ENCODE measurements around the gene HERC5. TPM values are rescaled to one million over a fixed set of nuclear protein-coding genes. Genes with fewer than 3 reads are reported as not detected.

Gene HERC5
- total and polyA plus RNA-seq, 4 donors: 3.9 to 7.8 (median 5.4) TPM

GRCh38 chr4:88522702-88523324 is 65.9 kb downstream of the HERC5 start:
- Histone ChIP-seq H3K9me3 (ENCODE audit: control insufficient read depth in 4 of 4, insufficient read depth in 3 of 4, low read length in 3 of 4) (no peaks in the 10 kb centered on the region), H3K4me1 (ENCODE audit: control insufficient read depth in 5 of 5, insufficient read depth in 5 of 5, low read length in 5 of 5) (peaks cover 0 to 20% (median 0%) of the 10 kb centered on the region in 5 donors), H3K27ac (ENCODE audit: low read depth in 1 of 2, low read length in 1 of 2) (peak overlapping the region; percentile 91 to 92), H3K9ac (ENCODE audit: insufficient read depth in 1 of 2, low read length in 2 of 2) (peak overlapping the region; percentile 74 to 91), H3K27me3 (ENCODE audit: control insufficient read depth in 3 of 3, insufficient read depth in 3 of 3, low read length in 2 of 3) (no peaks in the 10 kb centered on the region), H3K36me3 (ENCODE audit: control insufficient read depth in 4 of 4, insufficient read depth in 4 of 4, low read length in 4 of 4) (peaks cover 4 to 13% (median 6%) of the 10 kb centered on the region in 4 donors), H3K4me3 (peak overlapping the region; percentile 96)
- DNase-seq (peak; percentile 42 to 67 (median 58)), ATAC-seq (ENCODE audit: insufficient read depth, low FRiP score) (peak; percentile 35)
- 1% methylated on average over 28 of the region's 28 CpGs for WGBS, 2 donors
- TF ChIP-seq, protein P1, sequence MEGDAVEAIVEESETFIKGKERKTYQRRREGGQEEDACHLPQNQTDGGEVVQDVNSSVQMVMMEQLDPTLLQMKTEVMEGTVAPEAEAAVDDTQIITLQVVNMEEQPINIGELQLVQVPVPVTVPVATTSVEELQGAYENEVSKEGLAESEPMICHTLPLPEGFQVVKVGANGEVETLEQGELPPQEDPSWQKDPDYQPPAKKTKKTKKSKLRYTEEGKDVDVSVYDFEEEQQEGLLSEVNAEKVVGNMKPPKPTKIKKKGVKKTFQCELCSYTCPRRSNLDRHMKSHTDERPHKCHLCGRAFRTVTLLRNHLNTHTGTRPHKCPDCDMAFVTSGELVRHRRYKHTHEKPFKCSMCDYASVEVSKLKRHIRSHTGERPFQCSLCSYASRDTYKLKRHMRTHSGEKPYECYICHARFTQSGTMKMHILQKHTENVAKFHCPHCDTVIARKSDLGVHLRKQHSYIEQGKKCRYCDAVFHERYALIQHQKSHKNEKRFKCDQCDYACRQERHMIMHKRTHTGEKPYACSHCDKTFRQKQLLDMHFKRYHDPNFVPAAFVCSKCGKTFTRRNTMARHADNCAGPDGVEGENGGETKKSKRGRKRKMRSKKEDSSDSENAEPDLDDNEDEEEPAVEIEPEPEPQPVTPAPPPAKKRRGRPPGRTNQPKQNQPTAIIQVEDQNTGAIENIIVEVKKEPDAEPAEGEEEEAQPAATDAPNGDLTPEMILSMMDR (IDR thresholded peaks at IDR 0.05; ENCODE audit: control extremely low read depth, extremely low read depth): no peak

DNA sequence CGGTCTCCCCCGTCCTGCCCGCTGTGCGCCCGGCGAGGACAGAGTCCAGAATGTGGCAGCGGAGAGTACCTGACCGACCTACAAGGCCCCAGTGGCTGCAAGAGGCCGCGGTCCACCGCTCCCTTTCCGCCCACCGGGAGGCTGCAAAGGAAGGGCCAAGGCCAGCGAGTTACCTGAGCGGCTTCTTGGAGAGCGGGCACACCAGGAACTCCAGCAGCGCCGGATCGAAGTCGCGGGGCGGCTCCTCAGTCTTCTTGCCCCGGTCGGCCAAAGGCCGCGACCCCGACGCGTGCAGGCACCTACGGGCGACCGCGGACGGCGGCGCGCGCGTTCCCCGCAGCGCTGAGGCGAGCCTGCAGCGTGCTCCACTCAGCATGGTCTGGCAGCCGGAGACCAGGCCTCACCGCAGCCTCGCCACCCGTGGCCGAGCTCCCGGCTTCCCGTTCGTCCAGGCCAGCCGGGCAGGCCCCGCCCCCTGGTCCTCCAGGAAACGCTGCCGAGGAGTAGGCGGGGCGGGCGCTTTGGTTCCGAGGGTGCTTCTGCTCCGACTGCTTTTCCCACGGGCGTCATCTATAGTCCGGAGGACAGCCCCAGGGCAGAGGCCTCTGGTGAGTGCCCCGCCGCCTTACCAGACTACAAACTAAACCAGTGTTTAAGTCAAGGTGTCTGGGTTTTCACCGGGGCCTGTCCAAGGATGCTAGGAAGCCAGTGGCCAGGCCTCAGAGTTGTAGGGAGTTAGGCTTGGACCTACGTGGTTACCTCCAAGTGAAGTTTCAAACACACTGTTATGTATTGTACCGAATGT is 66.6 kb downstream of the HERC5 start, which contains the start of gene PYURF:
TSS of gene PYURF (minus strand) at position 452 of the 805 bp plus-strand sequence. CDS start at position 376, 76 bp downstream.
- peak within 1 kb of the TSS; percentile 91 for H3K9ac ChIP-seq (ENCODE audit: insufficient read depth in 1 of 2, low read length in 2 of 2)
- no peaks in the 10 kb centered on the region for H3K27me3 ChIP-seq (ENCODE audit: control insufficient read depth in 3 of 3, insufficient read depth in 3 of 3, low read length in 2 of 3)
- peak within 1 kb of the TSS; percentile 91 to 92 for H3K27ac ChIP-seq (ENCODE audit: low read depth in 1 of 2, low read length in 1 of 2)
- WGBS, 2 donors: 0% methylated on average over 48 to 68 of the region's 68 CpGs
- no peaks in the 10 kb centered on the region for H3K9me3 ChIP-seq (ENCODE audit: control insufficient read depth in 4 of 4, insufficient read depth in 3 of 4, low read length in 3 of 4)
- peak within 1 kb of the TSS; percentile 96 for H3K4me3 ChIP-seq
- TF ChIP-seq, protein P1 (IDR thresholded peaks at IDR 0.05; ENCODE audit: control extremely low read depth, extremely low read depth): no peak
- H3K4me1 ChIP-seq (ENCODE audit: control insufficient read depth in 5 of 5, insufficient read depth in 5 of 5, low read length in 5 of 5): peaks cover 0 to 20% (median 0%) of the 10 kb centered on the region in 5 donors
- DNase-seq: peak; percentile 95 to 96 (median 95)
- H3K36me3 ChIP-seq (ENCODE audit: control insufficient read depth in 4 of 4, insufficient read depth in 4 of 4, low read length in 4 of 4): peaks cover 4 to 13% (median 6%) of the 10 kb centered on the region in 4 donors
- peak; percentile 97 for ATAC-seq (ENCODE audit: insufficient read depth, low FRiP score)

DNA sequence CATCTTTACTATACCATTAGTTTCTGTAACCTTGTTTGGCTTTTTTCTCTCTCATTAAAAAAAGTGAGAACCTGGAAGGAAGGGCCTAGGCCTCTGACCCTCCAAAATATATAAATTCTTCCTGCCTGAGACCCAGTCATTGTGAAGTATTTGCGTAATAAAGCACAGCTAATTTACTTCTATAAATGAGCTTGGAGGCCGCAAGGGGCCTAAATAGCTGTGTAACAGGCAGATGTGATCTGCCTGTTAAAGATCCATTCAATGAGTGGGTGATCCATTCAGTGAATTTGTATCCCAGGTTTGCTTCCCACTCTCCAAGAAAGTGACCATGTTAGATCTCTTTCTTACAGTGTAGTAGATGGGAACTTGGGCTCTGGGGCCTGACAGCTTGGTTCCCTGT is 67.3 kb downstream of the HERC5 start:
- peak in 1 of 3 donors; percentile 14 for DNase-seq
- no peak overlapping the region for H3K4me3 ChIP-seq
- H3K9me3 ChIP-seq (ENCODE audit: control insufficient read depth in 4 of 4, insufficient read depth in 3 of 4, low read length in 3 of 4): no peaks in the 10 kb centered on the region
- no peak for ATAC-seq (ENCODE audit: insufficient read depth, low FRiP score)
- no peaks in the 10 kb centered on the region for H3K27me3 ChIP-seq (ENCODE audit: control insufficient read depth in 3 of 3, insufficient read depth in 3 of 3, low read length in 2 of 3)
- peaks cover 0 to 20% (median 0%) of the 10 kb centered on the region in 5 donors for H3K4me1 ChIP-seq (ENCODE audit: control insufficient read depth in 5 of 5, insufficient read depth in 5 of 5, low read length in 5 of 5)
- 38 to 48% methylated on average over 2 of the region's 2 CpGs for WGBS, 2 donors
- peak overlapping the region; percentile 77 to 91 for H3K27ac ChIP-seq (ENCODE audit: low read depth in 1 of 2, low read length in 1 of 2)
- peak overlapping the region; percentile 91 for H3K9ac ChIP-seq (ENCODE audit: insufficient read depth in 1 of 2, low read length in 2 of 2)
- peaks cover 4 to 13% (median 5%) of the 10 kb centered on the region in 4 donors for H3K36me3 ChIP-seq (ENCODE audit: control insufficient read depth in 4 of 4, insufficient read depth in 4 of 4, low read length in 4 of 4)
- TF ChIP-seq, protein P1 (IDR thresholded peaks at IDR 0.05; ENCODE audit: control extremely low read depth, extremely low read depth): no peak

Measured in lung (tissue), 12 donors.